Epidermal melanocyte (primary cell): ENCODE measurements around the gene ARID5A.
"Not testable (repeated sequence)": the region's sequence is repeated elsewhere in the genome, so short reads cannot be mapped to it uniquely, and the experiment has no call there.

Source experiments
- DNase-seq: peaks from one replicate; pipeline ENCODE4 v3.0.0; 2011; ENCODE audit warnings: low spot score; ENCODE audit not compliant: insufficient read length

Gene ARID5A

DNA sequence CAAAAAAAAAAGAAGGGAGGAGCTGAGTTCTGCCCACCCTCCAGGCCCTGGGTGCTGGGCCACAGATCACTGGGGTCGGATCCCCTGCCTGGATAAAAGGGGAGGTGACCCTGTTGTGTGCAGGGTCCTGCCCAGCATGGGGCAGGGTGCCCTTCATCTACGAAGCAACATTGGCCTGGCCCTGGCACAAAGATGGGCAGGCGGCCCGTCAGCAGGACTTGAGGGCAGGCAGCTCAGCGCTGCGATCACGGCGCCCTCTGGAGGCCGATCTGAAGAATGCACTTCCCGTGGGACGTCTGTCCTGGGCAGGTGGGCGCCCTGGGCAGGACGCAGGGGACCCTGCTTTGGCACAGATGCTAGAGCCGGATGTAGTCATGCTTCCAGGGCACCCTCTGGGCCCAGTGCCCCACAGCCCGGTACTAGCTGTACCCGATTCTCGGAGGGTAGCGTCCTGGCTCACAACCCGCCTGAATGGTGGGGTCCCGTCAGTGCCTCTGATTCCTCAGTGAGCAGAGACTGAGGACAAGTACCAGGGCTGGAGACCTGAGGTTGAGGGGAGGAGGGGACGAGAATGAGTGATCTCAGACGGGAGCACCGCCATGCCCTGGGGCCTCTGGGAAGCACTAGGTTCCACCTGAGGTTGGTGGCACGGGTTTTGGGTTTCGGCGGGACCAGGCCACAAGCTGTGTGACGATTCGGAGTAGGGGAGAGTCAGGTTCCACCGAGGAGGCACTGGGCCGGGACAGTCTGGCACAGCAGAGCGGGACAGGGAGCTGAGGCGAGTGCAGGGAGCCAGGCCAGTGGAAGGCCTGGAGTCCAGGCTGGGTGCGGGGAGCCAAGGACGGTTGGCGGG is 18.0 kb downstream of the ARID5A start:
- DNase-seq = peak; percentile 61

GRCh38 chr2:96555146-96555610 is 18.6 kb downstream of the ARID5A start:
- no peak for DNase-seq

- DNase-seq = no peak
Observed at GRCh38 chr2:96556441-96557330, 20.1 kb downstream of the ARID5A start.

GRCh38 chr2:96557421-96557820 is 20.9 kb downstream of the ARID5A start:
- DNase-seq = not testable (repeated sequence)

DNA sequence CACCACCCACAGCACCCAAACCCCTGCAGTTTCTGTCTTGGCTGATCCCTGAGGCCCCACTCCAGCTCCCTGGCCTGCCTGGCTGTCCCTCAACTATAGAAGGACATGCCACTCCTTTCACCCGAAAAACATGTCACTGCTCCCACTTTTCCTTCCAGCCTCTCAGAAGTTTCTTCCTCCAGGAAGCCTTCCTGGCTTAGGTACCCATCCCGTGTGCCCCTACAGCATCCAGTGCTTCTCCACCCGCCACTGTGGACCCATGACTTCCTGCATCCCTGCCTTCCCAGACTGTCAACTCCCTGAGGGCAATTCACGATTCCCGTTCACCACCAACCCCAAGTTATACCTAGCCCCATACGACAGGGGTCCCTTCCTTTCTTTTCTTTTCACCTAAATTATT is 21.5 kb downstream of the ARID5A start:
- DNase-seq = no peak

DNA sequence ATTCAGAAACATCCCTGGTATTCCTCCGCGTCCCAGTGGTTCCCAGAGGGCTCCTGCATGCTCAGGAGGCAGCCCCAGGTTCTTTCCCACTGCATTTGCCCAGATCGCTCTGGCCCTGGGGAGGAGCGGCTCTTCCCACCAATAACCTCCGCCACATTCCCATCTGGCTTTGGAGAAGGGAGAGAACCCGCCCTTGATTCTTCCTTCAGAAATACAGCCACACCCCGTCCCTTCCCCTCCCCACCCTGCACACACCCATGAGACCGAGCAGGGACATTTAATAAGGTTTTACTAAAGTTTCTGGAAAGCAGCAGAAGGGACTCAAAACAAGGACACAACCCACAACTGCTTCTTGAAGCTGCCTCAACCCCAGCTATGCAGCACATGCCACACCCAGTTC is 21.9 kb downstream of the ARID5A start:
- no peak for DNase-seq

DNA sequence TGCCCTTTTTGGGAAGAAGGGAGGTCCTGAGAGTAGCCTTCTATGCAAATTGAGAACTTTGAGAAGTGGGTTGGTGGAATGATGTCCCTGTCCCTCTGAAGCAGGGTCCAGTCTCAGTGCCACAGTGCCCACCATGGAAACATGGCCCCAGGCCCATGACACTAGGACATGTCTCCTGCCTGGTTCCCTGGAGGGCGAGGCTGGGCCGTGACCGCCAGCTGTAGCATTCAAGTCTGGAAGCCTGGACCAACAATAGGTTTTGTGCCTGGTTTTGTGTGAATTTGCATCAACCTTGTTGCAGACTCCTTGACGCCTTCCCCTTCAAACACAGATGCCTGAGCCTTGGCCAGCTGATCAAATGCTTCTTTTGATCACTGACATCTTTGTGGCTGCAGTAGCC is 27.5 kb downstream of the ARID5A start:
- no peak for DNase-seq

- no peak for DNase-seq
Observed at GRCh38 chr2:96564563-96564962, 28.0 kb downstream of the ARID5A start.

DNA sequence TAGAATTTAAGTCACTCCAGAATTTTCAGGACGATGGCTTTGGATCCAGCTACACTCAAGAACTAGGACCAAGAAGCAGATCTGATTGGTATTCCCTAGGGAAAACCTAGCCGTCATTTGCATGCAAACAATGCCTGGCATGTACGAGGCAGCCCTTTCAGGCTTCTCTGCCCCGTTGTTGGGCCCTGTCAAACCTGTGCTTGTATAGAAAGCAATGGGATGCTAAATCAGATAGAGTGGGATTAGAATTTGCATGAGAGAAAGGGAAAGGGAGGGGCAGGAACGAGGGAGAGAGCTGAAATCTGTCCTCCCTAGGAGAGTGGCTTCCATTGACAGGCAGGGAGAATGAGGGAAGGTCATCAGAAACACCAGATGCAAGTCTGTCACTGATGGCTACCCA is 28.6 kb downstream of the ARID5A start:
- DNase-seq = no peak

- no peak for DNase-seq
Observed at GRCh38 chr2:96568094-96568493, 31.5 kb downstream of the ARID5A start.

GRCh38 chr2:96574364-96574763 is 37.8 kb downstream of the ARID5A start:
- no peak for DNase-seq

DNA sequence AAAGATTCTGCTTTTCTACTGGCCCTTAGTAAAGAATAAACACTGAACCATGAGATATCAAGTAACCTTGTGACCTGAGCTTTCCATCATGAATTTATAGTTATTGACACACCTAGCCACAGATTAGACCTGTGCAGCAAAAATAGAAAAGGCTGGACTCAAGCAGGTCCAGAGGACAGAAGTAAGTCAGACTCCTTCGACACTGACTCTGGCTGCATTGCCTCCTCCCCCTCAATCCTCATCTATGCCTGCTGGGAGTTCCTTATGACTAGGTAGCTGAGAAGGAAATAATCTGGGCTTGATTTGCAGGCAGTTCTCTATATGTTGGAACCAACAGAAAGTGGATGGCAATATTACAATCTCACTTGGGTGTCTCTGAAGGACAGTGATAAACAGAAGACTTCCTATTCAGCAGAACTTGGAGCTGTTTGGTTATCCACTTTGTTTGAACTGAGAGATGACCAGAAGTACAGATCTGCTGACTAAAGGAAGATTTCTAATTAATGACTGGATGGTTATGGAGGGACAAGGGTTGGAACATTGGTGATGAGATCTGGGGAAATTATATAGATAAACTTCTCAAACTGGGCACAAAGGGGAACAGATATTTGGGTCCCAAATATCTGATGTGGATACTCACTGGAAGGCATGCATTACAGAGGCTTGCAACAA is 39.4 kb downstream of the ARID5A start:
- DNase-seq = no peak

DNA sequence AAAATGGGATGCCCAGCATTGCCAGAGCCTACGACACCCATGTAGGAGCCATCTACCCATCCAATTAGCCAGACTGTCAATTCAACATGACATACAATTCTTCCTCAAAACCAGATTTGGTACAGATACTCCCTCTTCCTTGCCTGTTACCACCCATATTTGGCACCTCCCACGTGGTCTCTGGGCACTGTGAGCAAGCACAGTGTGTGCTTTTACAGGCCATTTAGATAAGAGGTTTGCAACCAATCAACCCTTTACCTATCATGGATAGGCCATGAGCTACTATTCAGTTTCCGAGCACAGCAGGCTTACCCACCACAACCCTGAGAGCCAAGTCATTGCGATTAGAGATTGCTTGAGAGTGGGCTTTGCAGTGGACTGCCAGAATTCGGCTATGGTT is 40.9 kb downstream of the ARID5A start:
- no peak for DNase-seq

DNA sequence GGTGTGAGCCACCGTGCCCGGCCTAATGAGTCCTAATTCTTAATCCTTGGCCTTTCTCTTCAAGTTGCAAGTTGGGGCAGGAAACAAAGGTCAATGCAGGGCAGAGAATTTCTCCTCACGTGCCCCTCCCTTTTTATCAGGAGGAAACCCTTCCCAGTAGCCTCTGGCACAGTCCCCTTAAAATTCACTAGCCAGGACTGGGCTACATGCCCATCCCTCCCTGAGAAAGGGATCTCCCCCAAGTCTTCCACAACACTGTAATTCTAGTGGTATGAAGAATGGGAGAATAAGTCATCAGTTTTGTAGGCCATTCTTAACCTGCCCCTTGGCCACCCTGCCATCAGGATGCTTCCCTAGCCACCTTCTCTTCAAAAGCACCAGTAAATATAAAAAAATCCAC is 42.2 kb downstream of the ARID5A start:
- no peak for DNase-seq

- no peak for DNase-seq
Observed at GRCh38 chr2:96579422-96579821, 42.9 kb downstream of the ARID5A start.

- DNase-seq = no peak
Observed at GRCh38 chr2:96580771-96581170, 44.2 kb downstream of the ARID5A start.

- DNase-seq = no peak
Observed at GRCh38 chr2:96584017-96584416, 47.5 kb downstream of the ARID5A start.

DNA sequence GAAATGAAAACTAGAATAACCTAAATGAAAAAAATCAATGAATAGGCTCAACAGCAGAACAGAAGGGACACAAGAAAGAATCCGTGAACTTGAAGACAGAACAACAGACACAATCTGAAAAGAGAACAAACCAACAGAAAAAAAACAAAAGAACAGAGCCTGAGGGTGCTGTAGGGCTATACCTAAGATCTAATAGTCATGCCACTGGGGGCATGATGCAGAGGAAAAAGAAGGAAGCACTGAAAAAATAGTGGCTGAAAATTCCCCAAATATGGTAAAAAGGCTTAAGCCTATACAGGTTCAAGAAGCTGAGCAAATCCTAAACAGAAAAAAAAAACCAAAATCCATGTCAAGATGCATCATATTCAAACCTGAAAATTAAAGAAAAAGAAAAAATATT is 51.3 kb downstream of the ARID5A start:
- no peak for DNase-seq

DNA sequence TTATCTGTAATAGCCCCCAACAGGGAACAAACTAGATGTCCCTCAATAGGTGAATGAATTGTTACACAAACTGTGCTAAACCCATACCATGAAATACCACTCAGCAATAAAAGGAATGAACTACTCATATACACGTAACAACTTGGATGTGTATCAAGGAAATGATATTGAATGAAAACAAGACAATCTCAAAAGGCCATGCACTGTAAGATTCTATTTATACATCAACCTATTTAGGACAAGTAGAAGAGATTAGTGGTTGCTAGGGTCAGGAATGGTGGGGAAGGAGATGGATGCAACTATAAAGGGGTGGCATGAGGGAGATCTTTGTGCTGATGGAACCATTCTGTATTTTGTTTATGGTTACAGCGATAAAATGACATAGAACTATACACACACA is 54.5 kb downstream of the ARID5A start:
- DNase-seq = no peak

GRCh38 chr2:96591494-96591893 is 54.9 kb downstream of the ARID5A start:
- no peak for DNase-seq

DNA sequence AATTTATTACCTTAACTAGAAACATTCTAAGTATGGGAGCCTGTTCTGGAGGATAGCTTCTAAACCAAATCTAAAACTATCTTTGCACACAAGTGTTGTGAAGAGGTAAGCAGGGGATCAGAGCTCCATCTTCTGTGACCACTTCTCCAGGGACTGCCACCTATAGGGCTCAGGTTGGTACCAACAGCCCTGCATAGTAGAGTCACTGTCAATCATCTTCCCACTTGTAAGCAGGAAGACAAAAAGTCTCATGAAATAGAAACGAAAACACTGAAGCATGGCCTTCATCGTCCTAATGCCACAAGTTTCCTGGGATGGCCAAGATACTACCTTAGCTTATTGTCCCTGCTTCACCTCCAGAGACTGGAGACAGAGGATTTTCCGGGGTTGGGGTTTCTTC is 57.7 kb downstream of the ARID5A start:
- no peak for DNase-seq

DNA sequence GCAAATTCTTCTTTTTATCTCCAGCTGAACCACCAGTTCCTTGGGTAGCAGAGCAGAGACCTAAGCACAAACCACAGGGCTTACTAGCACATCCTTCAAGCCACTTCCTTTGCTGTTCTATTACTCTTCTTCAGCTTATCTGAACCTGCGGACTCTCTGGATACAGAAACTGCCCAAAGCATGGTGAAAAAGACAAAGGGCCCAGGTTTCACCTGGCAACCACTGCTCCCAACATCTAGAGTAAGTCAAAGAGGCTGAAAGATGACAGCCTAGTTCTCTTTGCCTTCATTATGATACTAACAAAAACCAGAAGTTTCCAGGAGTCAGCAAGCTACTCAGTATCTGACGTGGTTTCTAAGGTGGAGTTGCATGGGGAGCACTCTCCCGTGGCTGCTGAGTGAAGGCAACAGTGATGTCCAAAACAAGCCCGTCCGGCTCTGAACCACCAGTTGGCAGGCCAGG is 58.2 kb downstream of the ARID5A start:
- no peak for DNase-seq
